OCI-LY7 (cell line): ENCODE measurements around the gene MRPL36. TPM values are rescaled to one million over a fixed set of nuclear protein-coding genes. Genes with fewer than 3 reads are reported as not detected.

ENCODE experiments used
- BruUV-seq: library from RNA; stranded (reverse); fragments of 400-500 nt; replicated peaks from 2 replicates; lab custom pipeline; 2021; lab: Mats Ljungman, UMichigan
- CTCF ChIA-PET: fragments of 300-600 bp; sonication (Branson Sonifier 250); formaldehyde crosslinking; loops from one replicate; lab custom pipeline; 2022; ENCODE audit warnings: antibody characterized with exemption; ENCODE audit not compliant: unreplicated experiment; lab: Charles Lee
- POLR2A ChIA-PET: fragments of 300-600 bp; sonication (Branson Sonifier 250); formaldehyde crosslinking; loops from one replicate; lab custom pipeline; 2022; ENCODE audit warnings: antibody characterized with exemption; lab: Charles Lee
- DNase-seq: peaks from one replicate; pipeline ENCODE4 v3.0.0-alpha.2; 2015; ENCODE audit warnings: low spot score
- H2AFZ ChIP-seq: fragments of 200-600 bp; sonication (generic), shearing (Covaris generic); 2 replicates; pipeline ENCODE4 v1.6.1; 2014; ENCODE audit warnings: mild to moderate bottlenecking, antibody characterized with exemption, low read length, moderate library complexity
- H3K27ac ChIP-seq: fragments of 200-600 bp; sonication (generic); 2 replicates; pipeline ENCODE4 v1.5.1; 2014; ENCODE audit warnings: mixed run types, low read depth, mild to moderate bottlenecking, moderate library complexity, low read length, inconsistent platforms; ENCODE audit not compliant: poor library complexity, severe bottlenecking
- H3K36me3 ChIP-seq: fragments of 200-600 bp; sonication (generic); 2 replicates; pipeline ENCODE4 v1.6.1; 2014; ENCODE audit warnings: mild to moderate bottlenecking, antibody characterized with exemption, low read length, moderate library complexity, mixed read lengths; ENCODE audit not compliant: insufficient read depth
- H3K4me1 ChIP-seq: fragments of 200-600 bp; sonication (generic); 2 replicates; pipeline ENCODE4 v1.5.1; 2014; ENCODE audit warnings: mild to moderate bottlenecking, low read length; ENCODE audit not compliant: insufficient read depth, poor library complexity, severe bottlenecking
- H3K4me2 ChIP-seq: fragments of 200-600 bp; sonication (generic); 2 replicates; pipeline ENCODE4 v1.6.1; 2014; ENCODE audit warnings: mild to moderate bottlenecking, low read length
- H3K4me3 ChIP-seq: fragments of 200-600 bp; sonication (generic); 2 replicates; pipeline ENCODE4 v1.5.1; 2014; ENCODE audit warnings: mild to moderate bottlenecking, low read depth, low read length; ENCODE audit not compliant: poor library complexity, severe bottlenecking
- H3K79me2 ChIP-seq: fragments of 200-600 bp; sonication (generic); 2 replicates; pipeline ENCODE4 v1.6.1; 2016; ENCODE audit warnings: low read depth, mild to moderate bottlenecking, low read length, moderate library complexity, mixed read lengths; ENCODE audit not compliant: insufficient read depth
- H3K9me2 ChIP-seq: fragments of 200-600 bp; sonication (generic); 2 replicates; pipeline ENCODE4 v1.6.1; 2016; ENCODE audit warnings: mild to moderate bottlenecking, low read length, mixed read lengths; ENCODE audit not compliant: insufficient read depth
- H3K9me3 ChIP-seq: fragments of 200-600 bp; sonication (generic); 2 replicates; pipeline ENCODE4 v1.6.1; 2014; ENCODE audit warnings: mild to moderate bottlenecking, mixed run types, low read length, mixed read lengths
- H4K20me1 ChIP-seq: fragments of 200-600 bp; sonication (generic); 2 replicates; pipeline ENCODE4 v1.6.1; 2014; ENCODE audit warnings: mild to moderate bottlenecking, antibody characterized with exemption, low read length, moderate library complexity, mixed read lengths; ENCODE audit not compliant: insufficient read depth
- EZH2phosphoT487 ChIP-seq: fragments of 200-600 bp; sonication (generic); IDR thresholded peaks from 2 replicates; pipeline ENCODE4 v1.6.1; 2018; ENCODE audit warnings: low read depth, borderline replicate concordance, mild to moderate bottlenecking, mixed run types, antibody characterized with exemption, low read length, moderate library complexity, mixed read lengths
- intact Hi-C: fragments of 100-400 bp; cut with micrococcal nuclease; formaldehyde crosslinking; loops from one replicate; pipeline ENCODE4 v1.10.0; 2022; ENCODE audit not compliant: unreplicated experiment
- total RNA-seq, 2 experiments: library from RNA; depleted of rRNA in 1 of 2; stranded (reverse); fragments of >200 nt in 1 of 2; shearing (Covaris generic) in 1 of 2; gene quantifications; 2 replicates each; pipeline ENCODE4 v1.2.3, GENCODE V29; 2014 to 2022
- TF ChIP-seq, protein P1 (sequence below): fragments of 200-600 bp; sonication (generic); conservative IDR thresholded peaks from 2 replicates; pipeline ENCODE4 v1.5.1; 2014; ENCODE audit warnings: mild to moderate bottlenecking, antibody characterized with exemption, low read length, moderate library complexity, mixed read lengths

Gene MRPL36
- total RNA-seq, 2 experiments from 2014 or later, result 91.7 to 93.8 TPM

DNA sequence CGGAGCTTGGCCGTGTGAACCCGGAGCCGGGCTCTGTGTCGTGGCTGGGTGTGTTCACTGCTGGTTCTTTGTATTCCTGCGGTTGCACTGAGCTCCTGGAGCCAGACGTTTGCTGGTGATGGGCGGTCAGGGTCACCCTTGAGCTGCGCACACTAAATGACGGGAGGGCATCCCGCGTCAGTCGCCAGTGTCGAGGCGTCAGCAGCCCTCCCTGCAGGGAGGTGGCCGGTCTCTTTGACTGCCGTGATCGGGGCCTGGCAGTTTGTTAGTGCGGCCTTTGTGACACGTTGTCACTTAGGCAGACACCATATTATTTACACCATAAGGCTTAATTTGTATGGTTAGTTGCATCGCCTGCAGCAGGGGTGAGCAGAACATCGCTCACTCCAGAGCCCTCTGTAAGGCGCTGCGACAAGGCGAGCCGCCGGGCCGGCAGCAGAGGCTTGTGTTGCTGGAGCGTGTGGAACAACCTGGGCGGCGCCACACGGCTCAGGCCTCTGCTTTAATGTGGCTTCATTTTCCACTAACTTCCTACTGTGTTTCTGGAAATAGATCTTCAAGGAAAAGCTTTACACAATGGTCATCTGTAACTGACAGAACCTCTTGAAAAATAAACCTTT is 9.9 kb upstream of the MRPL36 start:
- Histone ChIP-seq H3K9me2 (no peaks in the 10 kb centered on the region), H3K36me3 (peaks cover 100% of the 10 kb centered on the region), H3K4me3 (no peak overlapping the region), H3K4me1 (no peaks in the 10 kb centered on the region), H3K9me3 (no peaks in the 10 kb centered on the region), H2AFZ (no peak overlapping the region), H3K27ac (no peak overlapping the region), H3K79me2 (peaks cover 28% of the 10 kb centered on the region; the same call in 1 of the 2 replicates), H3K4me2 (no peak overlapping the region), H4K20me1 (no peaks in the 10 kb centered on the region; the same call in 1 of the 2 replicates)
- no peak for DNase-seq
- no TSS peak for BruUV-seq
- TF ChIP-seq EZH2phosphoT487, result no peak
- TF ChIP-seq, protein P1, sequence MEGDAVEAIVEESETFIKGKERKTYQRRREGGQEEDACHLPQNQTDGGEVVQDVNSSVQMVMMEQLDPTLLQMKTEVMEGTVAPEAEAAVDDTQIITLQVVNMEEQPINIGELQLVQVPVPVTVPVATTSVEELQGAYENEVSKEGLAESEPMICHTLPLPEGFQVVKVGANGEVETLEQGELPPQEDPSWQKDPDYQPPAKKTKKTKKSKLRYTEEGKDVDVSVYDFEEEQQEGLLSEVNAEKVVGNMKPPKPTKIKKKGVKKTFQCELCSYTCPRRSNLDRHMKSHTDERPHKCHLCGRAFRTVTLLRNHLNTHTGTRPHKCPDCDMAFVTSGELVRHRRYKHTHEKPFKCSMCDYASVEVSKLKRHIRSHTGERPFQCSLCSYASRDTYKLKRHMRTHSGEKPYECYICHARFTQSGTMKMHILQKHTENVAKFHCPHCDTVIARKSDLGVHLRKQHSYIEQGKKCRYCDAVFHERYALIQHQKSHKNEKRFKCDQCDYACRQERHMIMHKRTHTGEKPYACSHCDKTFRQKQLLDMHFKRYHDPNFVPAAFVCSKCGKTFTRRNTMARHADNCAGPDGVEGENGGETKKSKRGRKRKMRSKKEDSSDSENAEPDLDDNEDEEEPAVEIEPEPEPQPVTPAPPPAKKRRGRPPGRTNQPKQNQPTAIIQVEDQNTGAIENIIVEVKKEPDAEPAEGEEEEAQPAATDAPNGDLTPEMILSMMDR, result no peak
- ChIA-PET CTCF (no interaction called here), POLR2A (no interaction called here)
- intact Hi-C loops, result no loop called here

DNA sequence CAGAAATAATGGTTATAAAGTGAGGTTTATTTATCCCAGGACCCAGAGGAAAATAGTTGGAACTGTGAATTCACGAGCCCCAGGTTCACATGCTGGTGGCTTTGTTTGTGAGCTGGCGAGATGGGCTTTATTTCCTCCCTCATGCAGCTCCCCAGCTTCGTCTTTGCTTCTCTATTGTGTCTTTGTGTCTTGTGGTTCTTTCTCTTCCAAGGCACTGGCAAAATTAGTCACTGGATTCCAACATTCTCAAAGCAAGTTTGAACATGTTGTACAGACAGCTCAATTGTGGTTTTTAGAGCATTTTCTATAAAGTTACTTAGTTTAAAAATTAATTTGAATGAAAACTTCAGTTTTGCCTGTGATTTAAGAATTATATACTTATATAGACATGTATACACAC is 8.8 kb upstream of the MRPL36 start:
- no peaks in the 10 kb centered on the region; the same call in 1 of the 2 replicates for H4K20me1 ChIP-seq
- peaks cover 100% of the 10 kb centered on the region for H3K36me3 ChIP-seq
- intact Hi-C loops, result no loop called here

More for the DNA sequence above, 8.8 kb upstream of the MRPL36 start:
- Histone ChIP-seq H3K79me2 (peaks cover 34% of the 10 kb centered on the region; the same call in 1 of the 2 replicates), H2AFZ (no peak overlapping the region), H3K4me2 (no peak overlapping the region), H3K27ac (no peak overlapping the region), H3K4me1 (no peaks in the 10 kb centered on the region), H3K9me3 (no peaks in the 10 kb centered on the region), H3K9me2 (no peaks in the 10 kb centered on the region), H3K4me3 (no peak overlapping the region)
- DNase-seq, result no peak
- ChIA-PET CTCF (no interaction called here), POLR2A (interaction anchor here (1.1 to 1.2 kb wide), 2 partner anchors 9 to 15 kb away, joined by 3 to 5 read pairs; no protein-coding TSS in a partner anchor)
- BruUV-seq, result no TSS peak
- no peak for TF ChIP-seq EZH2phosphoT487
- TF ChIP-seq, protein P1, result no peak
